HepG2 (cell line): ENCODE results near the gene SIAH2. TPM values are rescaled to one million over a fixed set of nuclear protein-coding genes. Genes with fewer than 3 reads are reported as not detected.

ENCODE experiments used
- CEBPG ChIP-seq: IDR thresholded peaks from 2 replicates; pipeline ENCODE4 v1.6.1; 2016
- CTCF ChIP-seq: sonication (generic); formaldehyde crosslinking; IDR thresholded peaks from 2 replicates; pipeline ENCODE4 v1.5.0; 2020; ENCODE audit warnings: mild to moderate bottlenecking, missing genetic modification reagents, moderate library complexity
- ETV5 ChIP-seq: IDR thresholded peaks from 2 replicates; pipeline ENCODE4 v1.6.1; 2018; ENCODE audit warnings: missing biosample characterization, missing genetic modification reagents, inconsistent platforms, borderline replicate concordance
- FOXA1 ChIP-seq, 2 experiments: fragments of 450-650 bp in 1 of 2; sonication (generic) in 1 of 2; formaldehyde crosslinking in 1 of 2; IDR thresholded peaks; 2 replicates each; pipeline versions ENCODE4 v1.4.0 to v1.6.1; 2016 to 2020; ENCODE audit warnings: missing genetic modification reagents in 1 of 2
- FOXA3 ChIP-seq: IDR thresholded peaks from 2 replicates; pipeline ENCODE4 v1.6.1; 2016; ENCODE audit warnings: missing genetic modification reagents, missing compliant biosample characterization
- HHEX ChIP-seq: IDR thresholded peaks from 2 replicates; pipeline ENCODE4 v1.6.1; 2016; ENCODE audit warnings: control low read depth
- ISX ChIP-seq: sonication (generic); formaldehyde crosslinking; conservative IDR thresholded peaks from 2 replicates; pipeline ENCODE4 v1.5.0; 2020; ENCODE audit warnings: missing genetic modification reagents
- MATR3 ChIP-seq: sonication (generic); formaldehyde crosslinking; IDR thresholded peaks from 2 replicates; pipeline ENCODE4 v1.4.0; 2020; ENCODE audit warnings: missing genetic modification reagents
- NCOA1 ChIP-seq: sonication (generic); formaldehyde crosslinking; IDR thresholded peaks from 2 replicates; pipeline ENCODE4 v1.9.0; 2021; ENCODE audit warnings: missing genetic modification reagents
- PATZ1 ChIP-seq: sonication (generic); formaldehyde crosslinking; IDR thresholded peaks from 2 replicates; pipeline ENCODE4 v1.4.0; 2020; ENCODE audit warnings: missing genetic modification reagents
- SIX4 ChIP-seq: sonication (generic); formaldehyde crosslinking; IDR thresholded peaks from 2 replicates; pipeline ENCODE4 v1.4.0; 2020; ENCODE audit warnings: missing genetic modification reagents
- SOX13 ChIP-seq, 3 experiments: fragments of 450-650 bp in 1 of 3; sonication (generic) in 1 of 3; formaldehyde crosslinking in 1 of 3; IDR thresholded peaks in 2 of 3; conservative IDR thresholded peaks in 1 of 3; 2 replicates each; pipeline versions ENCODE4 v1.5.0 to v1.6.1; 2016 to 2020; ENCODE audit warnings: antibody characterized with exemption in 1 of 3, mild to moderate bottlenecking in 1 of 3, missing compliant biosample characterization in 1 of 3, missing genetic modification reagents in 1 of 3, moderate library complexity in 1 of 3
- STAG1 ChIP-seq: sonication (generic); formaldehyde crosslinking; IDR thresholded peaks from 2 replicates; pipeline ENCODE4 v1.4.0; 2020; ENCODE audit warnings: missing genetic modification reagents
- TIGD3 ChIP-seq: sonication (generic); formaldehyde crosslinking; IDR thresholded peaks from 2 replicates; pipeline ENCODE4 v1.5.1; 2020; ENCODE audit warnings: mild to moderate bottlenecking, missing genetic modification reagents, borderline replicate concordance
- ZFP62 ChIP-seq: sonication (generic); formaldehyde crosslinking; IDR thresholded peaks from 2 replicates; pipeline ENCODE4 v1.4.0; 2020; ENCODE audit warnings: missing genetic modification reagents
- ZNF12 ChIP-seq: sonication (generic); formaldehyde crosslinking; IDR thresholded peaks from 2 replicates; pipeline ENCODE4 v1.5.0; 2020; ENCODE audit warnings: missing genetic modification reagents
- ZNF138 ChIP-seq: sonication (generic); formaldehyde crosslinking; IDR thresholded peaks from 2 replicates; pipeline ENCODE4 v1.5.0; 2020; ENCODE audit warnings: mild to moderate bottlenecking, low read depth, missing genetic modification reagents
- ZNF331 ChIP-seq: sonication (generic); formaldehyde crosslinking; IDR thresholded peaks from 2 replicates; pipeline ENCODE4 v1.4.0; 2020; ENCODE audit warnings: missing genetic modification reagents
- ZNF530 ChIP-seq: sonication (generic); formaldehyde crosslinking; IDR thresholded peaks from 2 replicates; pipeline ENCODE4 v1.5.0; 2020; ENCODE audit warnings: low read depth, mild to moderate bottlenecking, missing genetic modification reagents
- ZNF672 ChIP-seq: sonication (generic); formaldehyde crosslinking; IDR thresholded peaks from 2 replicates; pipeline ENCODE4 v1.8.1; 2022; ENCODE audit warnings: missing genetic modification reagents
- ZNF687 ChIP-seq: sonication (generic); formaldehyde crosslinking; IDR thresholded peaks from 2 replicates; pipeline ENCODE4 v1.5.1; 2020; ENCODE audit warnings: mild to moderate bottlenecking, missing genetic modification reagents, moderate library complexity
- ZNF747 ChIP-seq: sonication (generic); formaldehyde crosslinking; IDR thresholded peaks from 2 replicates; pipeline ENCODE4 v1.8.1; 2023; ENCODE audit warnings: missing genetic modification reagents, mild to moderate bottlenecking, borderline replicate concordance
- ZNF768 ChIP-seq: sonication (generic); formaldehyde crosslinking; IDR thresholded peaks from 2 replicates; pipeline ENCODE4 v1.4.0; 2020; ENCODE audit warnings: missing genetic modification reagents
- polyA plus RNA-seq, 8 experiments: library from polyadenylated mRNA; depleted of rRNA in 3 of 8; stranded (reverse) in 7 of 8; unstranded in 1 of 8; fragments of >200 nt; fragmentation: Illumina TruSeq in 4 of 8; extraction: Trizol in 4 of 8; gene quantifications; 2 replicates each; pipeline versions ENCODE4 v1.2.1 to v1.2.3, GENCODE V29; 2011 to 2016; ENCODE audit warnings: low read depth in 4 of 8, missing spikeins in 1 of 8, mixed read lengths in 1 of 8; ENCODE audit not compliant: insufficient read depth in 1 of 8
- total RNA-seq, 5 experiments: library from RNA; depleted of rRNA; stranded (reverse); fragments of >200 nt; fragmentation: Illumina TruSeq; extraction: Trizol; gene quantifications; 2 replicates each; pipeline ENCODE4 v1.2.3, GENCODE V29; 2016; ENCODE audit warnings: low read depth in 1 of 5

SIAH2 gene
- total and polyA plus RNA-seq, 2 of the 13 experiments (the other 11 are each of a cell fraction or from before 2014, with no cell fraction given), result 71.8 to 117 TPM

GRCh38 chr3:150725548-150725947 is 37.4 kb downstream of the SIAH2 start (continued):
- TF ChIP-seq CEBPG (CRISPR knock-in tag) (peak; percentile 51; the same call in 1 of the 2 replicates), ZNF530 (CRISPR knock-in tag) (no peak), FOXA1 (IDR thresholded peaks at IDR 0.05) (no peak), FOXA1 (CRISPR knock-in tag; IDR thresholded peaks at IDR 0.05) (peak; percentile 66), PATZ1 (peak; percentile 74), SIX4 (CRISPR knock-in tag) (0 out of 2 replicates have a peak, but pooled peaks have one; percentile 22), ZNF138 (CRISPR knock-in tag) (no peak), ISX (CRISPR knock-in tag) (no peak), STAG1 (peak; percentile 37), MATR3 (CRISPR knock-in tag) (no peak), ZNF331 (CRISPR knock-in tag) (no peak), ETV5 (CRISPR knock-in tag) (peak; percentile 58; the same call in 1 of the 2 replicates), CTCF (peak; percentile 37; the same call in 1 of the 2 replicates), NCOA1 (CRISPR knock-in tag) (no peak), TIGD3 (no peak), ZNF747 (CRISPR knock-in tag) (no peak), ZNF672 (CRISPR knock-in tag) (no peak), ZFP62 (CRISPR knock-in tag) (no peak), HHEX (no peak), ZNF687 (CRISPR knock-in tag) (peak; percentile 52; the same call in 1 of the 2 replicates), FOXA3 (CRISPR knock-in tag) (peak; percentile 31; the same call in 1 of the 2 replicates), ZNF768 (peak; percentile 97), ZNF12 (CRISPR knock-in tag) (no peak), SOX13 (IDR thresholded peaks at IDR 0.05) (no peak), SOX13 (CRISPR knock-in tag; conservative IDR thresholded peaks at IDR 0.05 in 1 of 2, IDR thresholded peaks at IDR 0.05 in 1 of 2) (peak in 1 of 2 experiments; percentile 48; a peak in 1 of 4 replicates)
